ENCODE data around the gene FBXO3. TPM values are rescaled to one million over a fixed set of nuclear protein-coding genes. Genes with fewer than 3 reads are reported as not detected.

Gene FBXO3
- total RNA-seq, 1 donor from 2014 or later, result 26.4 TPM

GRCh38 chr11:33772870-33773269, 1.4 kb downstream of the FBXO3 start:
- DNase-seq (ENCODE audit: low spot score), result no peak

- DNase-seq (ENCODE audit: low spot score), result no peak
Observed at GRCh38 chr11:33772300-33772699, 2.0 kb downstream of the FBXO3 start.

- no peak for DNase-seq (ENCODE audit: low spot score)
Observed at GRCh38 chr11:33770236-33770635, 4.1 kb downstream of the FBXO3 start.

GRCh38 chr11:33769542-33769941, 4.8 kb downstream of the FBXO3 start:
- DNase-seq (ENCODE audit: low spot score), result no peak

- DNase-seq (ENCODE audit: low spot score), result no peak
Observed at GRCh38 chr11:33767624-33768023, 6.7 kb downstream of the FBXO3 start.

GRCh38 chr11:33766085-33766484, 8.2 kb downstream of the FBXO3 start:
- no peak for DNase-seq (ENCODE audit: low spot score)

GRCh38 chr11:33761471-33761870, 12.8 kb downstream of the FBXO3 start:
- no peak for DNase-seq (ENCODE audit: low spot score)

GRCh38 chr11:33753304-33753967, 20.9 kb downstream of the FBXO3 start:
- DNase-seq (ENCODE audit: low spot score), result no peak

- no peak for DNase-seq (ENCODE audit: low spot score)
Observed at GRCh38 chr11:33751878-33752277, 22.4 kb downstream of the FBXO3 start.

GRCh38 chr11:33747979-33748378, 26.3 kb downstream of the FBXO3 start:
- no peak for DNase-seq (ENCODE audit: low spot score)

- DNase-seq (ENCODE audit: low spot score), result no peak
Observed at GRCh38 chr11:33743291-33743690, 31.0 kb downstream of the FBXO3 start.

- DNase-seq (ENCODE audit: low spot score), result no peak
Observed at GRCh38 chr11:33742249-33742851, 32.0 kb downstream of the FBXO3 start.

GRCh38 chr11:33741806-33742205, 32.5 kb downstream of the FBXO3 start:
- no peak for DNase-seq (ENCODE audit: low spot score)

- DNase-seq (ENCODE audit: low spot score), result no peak
Observed at GRCh38 chr11:33737362-33737821, 36.9 kb downstream of the FBXO3 start.

GRCh38 chr11:33736148-33736812, 38.0 kb downstream of the FBXO3 start, which contains the start of gene CD59:
CD59 (minus strand) TSS chr11:33736423; CDS start chr11:33722445, 13,978 bp downstream.
- peak; percentile 99 for DNase-seq (ENCODE audit: low spot score)

- DNase-seq (ENCODE audit: low spot score), result no peak
Observed at GRCh38 chr11:33735271-33736147, 38.8 kb downstream of the FBXO3 start.

- no peak for DNase-seq (ENCODE audit: low spot score)
Observed at GRCh38 chr11:33734441-33735270, 39.7 kb downstream of the FBXO3 start.

- DNase-seq (ENCODE audit: low spot score), result no peak
Observed at GRCh38 chr11:33733980-33734379, 40.3 kb downstream of the FBXO3 start.

- DNase-seq (ENCODE audit: low spot score), result no peak
Observed at GRCh38 chr11:33731723-33732531, 42.4 kb downstream of the FBXO3 start.

GRCh38 chr11:33730716-33731115, 43.6 kb downstream of the FBXO3 start:
- DNase-seq (ENCODE audit: low spot score), result no peak

Data from mesenteric fat pad (tissue), 1 donor.